HCT116 (cell line): ENCODE measurements around the gene DOC2A. TPM values are rescaled to one million over a fixed set of nuclear protein-coding genes. Genes with fewer than 3 reads are reported as not detected.
"Not testable (repeated sequence)": the region's sequence is repeated elsewhere in the genome, so short reads cannot be mapped to it uniquely, and the experiment has no call there.

Source experiments
- ATAC-seq: fragments of 200-7000 bp; cut with Tn5 transposase; 2 replicates; pipeline ENCODE4 v1.9.1; 2020; ENCODE audit warnings: mild to moderate bottlenecking, moderate library complexity
- BruUV-seq: library from RNA; stranded (reverse); fragments of 400-500 nt; replicated peaks from 2 replicates; lab custom pipeline; 2021; lab: Mats Ljungman, UMichigan
- CTCF ChIA-PET: fragments of 300-600 bp; sonication (Branson Sonifier 250); formaldehyde crosslinking; loops from one replicate; lab custom pipeline; 2021; ENCODE audit warnings: antibody characterized with exemption; lab: Charles Lee
- POLR2A ChIA-PET: fragments of 300-600, 350-600 bp; sonication (Branson Sonifier 250); formaldehyde crosslinking; loops from one replicate; lab custom pipeline; 2021; ENCODE audit warnings: antibody characterized with exemption; lab: Charles Lee
- RAD21 ChIA-PET, 2 experiments: fragments of 300-600 bp; sonication (Branson Sonifier 250); formaldehyde crosslinking; loops; one replicate each; lab custom pipeline; 2023; ENCODE audit warnings: low total read pairs in 2 of 2; ENCODE audit not compliant: uncharacterized antibody in 2 of 2, unreplicated experiment in 2 of 2, low non-redundant PET in 1 of 2; lab: Charles Lee
- DNase-seq: peaks from one replicate; pipeline ENCODE4 v3.0.0-alpha.2; 2010; ENCODE audit warnings: low read depth, low spot score
- H2AFZ ChIP-seq: fragments of 200-600 bp; shearing (Covaris generic), sonication (generic); 2 replicates; pipeline ENCODE4 v1.6.1; 2017; ENCODE audit warnings: low read depth, mixed run types, mixed read lengths, antibody characterized with exemption, low read length; ENCODE audit not compliant: poor library complexity, severe bottlenecking
- H3K27ac ChIP-seq: 2 replicates; pipeline ENCODE4 v1.5.1; 2012; ENCODE audit warnings: low read depth, low read length
- H3K27me3 ChIP-seq: fragments of 200-600 bp; sonication (generic); 2 replicates; pipeline ENCODE4 v1.6.1; 2016; ENCODE audit warnings: mixed run types, low read length, mixed read lengths; ENCODE audit not compliant: insufficient read depth
- H3K36me3 ChIP-seq, 2 experiments: fragments of 200-500 bp in 1 of 2; fragments of 200-600 bp in 1 of 2; sonication (Bioruptor generic) in 1 of 2; sonication (generic) in 1 of 2; 2 replicates each; pipeline versions ENCODE4 v1.5.1 to v1.6.1; 2014 to 2016; ENCODE audit warnings: low read length in 2 of 2, inconsistent platforms in 1 of 2, mixed read lengths in 1 of 2, mixed run types in 1 of 2; ENCODE audit not compliant: insufficient read depth in 2 of 2, control insufficient read depth in 1 of 2
- H3K4me1 ChIP-seq, 2 experiments: fragments of 200-600 bp in 1 of 2; sonication (generic) in 1 of 2; 2 replicates each; pipeline versions ENCODE4 v1.5.1 to v1.6.1; 2012 to 2017; ENCODE audit warnings: low read length in 2 of 2, inconsistent platforms in 1 of 2, mild to moderate bottlenecking in 1 of 2, mixed read lengths in 1 of 2, mixed run types in 1 of 2, moderate library complexity in 1 of 2; ENCODE audit not compliant: insufficient read depth in 2 of 2, control insufficient read depth in 1 of 2
- H3K4me2 ChIP-seq: fragments of 200-600 bp; sonication (generic); 2 replicates; pipeline ENCODE4 v1.6.1; 2017; ENCODE audit warnings: mixed run types, low read length, mixed read lengths
- H3K4me3 ChIP-seq, 2 experiments: fragments of 200-600 bp in 1 of 2; sonication (generic) in 1 of 2; replicated peaks in 1 of 2; 2 replicates each; pipeline ENCODE4 v1.5.1; 2011 to 2016; ENCODE audit warnings: low read length in 2 of 2, control low read depth in 1 of 2, low read depth in 1 of 2, mild to moderate bottlenecking in 1 of 2, mixed read lengths in 1 of 2, mixed run types in 1 of 2
- H3K79me2 ChIP-seq: fragments of 200-600 bp; sonication (generic); 2 replicates; pipeline ENCODE4 v1.6.1; 2017; ENCODE audit warnings: mild to moderate bottlenecking, mixed run types, low read length, moderate library complexity, mixed read lengths; ENCODE audit not compliant: insufficient read depth
- H3K9ac ChIP-seq: fragments of 200-600 bp; sonication (generic); 2 replicates; pipeline ENCODE4 v1.6.1; 2016; ENCODE audit warnings: low read length, mixed read lengths
- H3K9me2 ChIP-seq: fragments of 200-600 bp; sonication (generic), shearing (Covaris generic); 2 replicates; pipeline ENCODE4 v1.6.1; 2017; ENCODE audit warnings: mixed run types, mild to moderate bottlenecking, moderate library complexity; ENCODE audit not compliant: insufficient read depth
- H3K9me3 ChIP-seq, 2 experiments: fragments of 200-500 bp in 1 of 2; fragments of 200-600 bp in 1 of 2; sonication (Bioruptor generic) in 1 of 2; sonication (generic) in 1 of 2; 2 replicates each; pipeline ENCODE4 v1.6.1; 2014 to 2017; ENCODE audit warnings: low read length in 2 of 2, mixed read lengths in 2 of 2, inconsistent platforms in 1 of 2, low read depth in 1 of 2, mild to moderate bottlenecking in 1 of 2, mixed run types in 1 of 2, moderate library complexity in 1 of 2; ENCODE audit not compliant: control insufficient read depth in 1 of 2, insufficient read depth in 1 of 2
- H4K20me1 ChIP-seq: fragments of 200-600 bp; sonication (generic), shearing (Covaris generic); 2 replicates; pipeline ENCODE4 v1.6.1; 2017; ENCODE audit warnings: mixed run types, mild to moderate bottlenecking, moderate library complexity; ENCODE audit not compliant: insufficient read depth
- ELF1 ChIP-seq: IDR thresholded peaks from 2 replicates; pipeline ENCODE4 v1.6.1; 2012; ENCODE audit warnings: low read depth, borderline replicate concordance
- EZH2 ChIP-seq: fragments of 200-600 bp; sonication (generic); IDR thresholded peaks from 2 replicates; pipeline ENCODE4 v1.6.1; 2017; ENCODE audit warnings: antibody characterized with exemption, mixed run types
- JUND ChIP-seq: IDR thresholded peaks from 2 replicates; pipeline ENCODE4 v1.6.1; 2012
- MAX ChIP-seq: IDR thresholded peaks from 2 replicates; pipeline ENCODE4 v1.6.1; 2012
- POLR2AphosphoS5 ChIP-seq: IDR thresholded peaks from 2 replicates; pipeline ENCODE4 v1.6.1; 2011; ENCODE audit warnings: mild to moderate bottlenecking, low read depth, low read length, moderate library complexity
- REST ChIP-seq: IDR thresholded peaks from 2 replicates; pipeline ENCODE4 v1.6.1; 2012; ENCODE audit warnings: low read depth
- TCF7L2 ChIP-seq: IDR thresholded peaks from 2 replicates; pipeline ENCODE4 v1.7.0; 2011; ENCODE audit warnings: borderline replicate concordance, inconsistent platforms; ENCODE audit not compliant: insufficient read depth, insufficient read length; ENCODE audit errors: extremely low read depth
- YY1 ChIP-seq: IDR thresholded peaks from 2 replicates; pipeline ENCODE4 v1.6.1; 2011; ENCODE audit warnings: low read length, low read depth, moderate library complexity, mild to moderate bottlenecking; ENCODE audit not compliant: insufficient replicate concordance; ENCODE audit errors: extremely low read depth
- intact Hi-C: fragments of 100-400 bp; cut with micrococcal nuclease; formaldehyde crosslinking; loops from 2 replicates; pipeline ENCODE4 v1.10.0; 2022
- total RNA-seq: library from RNA; stranded (reverse); gene quantifications from one replicate; pipeline ENCODE4 v1.2.1, GENCODE V29; 2021; ENCODE audit not compliant: unreplicated experiment

Gene DOC2A
- total RNA-seq, 1 experiment from 2014 or later: 17.3 TPM

GRCh38 chr16:30017937-30018336 is 7.1 kb upstream of the DOC2A start:
- H3K27me3 ChIP-seq, intact Hi-C loops, BruUV-seq, DNase-seq, H4K20me1 ChIP-seq, H3K36me3 ChIP-seq, H3K79me2 ChIP-seq, H3K9me3 ChIP-seq, RAD21 ChIA-PET, H3K9ac ChIP-seq, H3K4me2 ChIP-seq, H3K4me3 ChIP-seq, H2AFZ ChIP-seq, ATAC-seq, H3K9me2 ChIP-seq, POLR2A ChIA-PET, H3K27ac ChIP-seq: not testable (repeated sequence)
- H3K4me1 ChIP-seq: peaks cover 0 to 18% of the 10 kb centered on the region in 2 experiments; a peak in 3 of 4 replicates
- CTCF ChIA-PET: interaction anchor here (1.6 to 2.6 kb wide), 2 partner anchors 14 to 169 kb away, joined by 3 to 8 read pairs; no protein-coding TSS in a partner anchor

- H3K4me1 ChIP-seq: peaks cover 0 to 18% of the 10 kb centered on the region in 2 experiments; a peak in 3 of 4 replicates
- no peak for TF ChIP-seq YY1
- TF ChIP-seq JUND: no peak
- TF ChIP-seq ELF1: no peak
- TF ChIP-seq REST: no peak
- no peak for TF ChIP-seq POLR2AphosphoS5
- no peak for TF ChIP-seq EZH2
- TF ChIP-seq TCF7L2: no peak
- no peak for TF ChIP-seq MAX
- TF ChIP-seq, all 23 proteins: peak for 0
- ChIA-PET CTCF (interaction anchor here (2.6 kb wide), 1 partner anchor 169 kb away, joined by 8 read pairs; no protein-coding TSS in a partner anchor), POLR2A (no interaction called here), RAD21 (no interaction called here)
- no TSS peak for BruUV-seq
- Histone ChIP-seq H3K4me2 (no peak overlapping the region), H3K9ac (no peak overlapping the region), H2AFZ (no peak overlapping the region), H3K79me2 (no peaks in the 10 kb centered on the region), H4K20me1 (no peaks in the 10 kb centered on the region), H3K4me3 (no peak overlapping the region), H3K27me3 (no peaks in the 10 kb centered on the region), H3K9me3 (no peaks in the 10 kb centered on the region), H3K36me3 (no peaks in the 10 kb centered on the region), H3K27ac (no peak overlapping the region), H3K9me2 (no peaks in the 10 kb centered on the region)
- DNase-seq: no peak
- ATAC-seq: no peak
- intact Hi-C loops: no loop called here
Measured at GRCh38 chr16:30017277-30017656, 6.4 kb upstream of the DOC2A start.
